ENCODE results near the gene PTPN18. TPM values are rescaled to one million over a fixed set of nuclear protein-coding genes. Genes with fewer than 3 reads are reported as not detected.

PTPN18 gene
- total and polyA plus RNA-seq, 2 donors, result 9.2 to 29.3 TPM

- Histone ChIP-seq H3K27ac (ENCODE audit: low read depth in 1 of 2, low read length in 1 of 2) (no peak overlapping the region), H3K27me3 (ENCODE audit: control insufficient read depth in 2 of 2, insufficient read depth in 1 of 2, low read length in 1 of 2) (peaks cover 0 to 2% of the 10 kb centered on the region in 2 donors), H3K4me1 (ENCODE audit: control insufficient read depth in 2 of 2, insufficient read depth in 2 of 2, low read length in 2 of 2) (peaks cover 4 to 10% of the 10 kb centered on the region in 2 donors), H3K36me3 (ENCODE audit: control insufficient read depth in 2 of 2, insufficient read depth in 2 of 2, low read length in 1 of 2) (peaks cover 17 to 20% of the 10 kb centered on the region in 2 donors), H3K4me3 (ENCODE audit: low read length in 2 of 2) (no peak overlapping the region), H3K9me3 (ENCODE audit: control insufficient read depth in 2 of 2, insufficient read depth in 1 of 2, low read length in 1 of 2) (no peaks in the 10 kb centered on the region)
- DNase-seq (ENCODE audit: low read depth in 6 of 9, low spot score in 9 of 9), result no peak
- 89% methylated on average over 8 of the region's 8 CpGs for WGBS
These were observed 18.0 kb upstream of the PTPN18 start for GRCh38 chr2:130337735-130338325.

GRCh38 chr2:130338793-130339345 is 17.0 kb upstream of the PTPN18 start:
- peaks cover 17 to 20% of the 10 kb centered on the region in 2 donors for H3K36me3 ChIP-seq (ENCODE audit: control insufficient read depth in 2 of 2, insufficient read depth in 2 of 2, low read length in 1 of 2)
- H3K4me1 ChIP-seq (ENCODE audit: control insufficient read depth in 2 of 2, insufficient read depth in 2 of 2, low read length in 2 of 2), result peaks cover 8 to 19% of the 10 kb centered on the region in 2 donors
- no peak for DNase-seq (ENCODE audit: low read depth in 6 of 9, low spot score in 9 of 9)
- WGBS, result 96% methylated on average over 12 of the region's 12 CpGs
- no peak overlapping the region for H3K4me3 ChIP-seq (ENCODE audit: low read length in 2 of 2)
- peaks cover 0 to 2% of the 10 kb centered on the region in 2 donors for H3K27me3 ChIP-seq (ENCODE audit: control insufficient read depth in 2 of 2, insufficient read depth in 1 of 2, low read length in 1 of 2)
- no peak overlapping the region for H3K27ac ChIP-seq (ENCODE audit: low read depth in 1 of 2, low read length in 1 of 2)
- H3K9me3 ChIP-seq (ENCODE audit: control insufficient read depth in 2 of 2, insufficient read depth in 1 of 2, low read length in 1 of 2), result no peaks in the 10 kb centered on the region

- Histone ChIP-seq H3K9me3 (ENCODE audit: control insufficient read depth in 2 of 2, insufficient read depth in 1 of 2, low read length in 1 of 2) (no peaks in the 10 kb centered on the region), H3K27ac (ENCODE audit: low read depth in 1 of 2, low read length in 1 of 2) (no peak overlapping the region), H3K27me3 (ENCODE audit: control insufficient read depth in 2 of 2, insufficient read depth in 1 of 2, low read length in 1 of 2) (peaks cover 0 to 2% of the 10 kb centered on the region in 2 donors), H3K4me1 (ENCODE audit: control insufficient read depth in 2 of 2, insufficient read depth in 2 of 2, low read length in 2 of 2) (peaks cover 8 to 19% of the 10 kb centered on the region in 2 donors), H3K36me3 (ENCODE audit: control insufficient read depth in 2 of 2, insufficient read depth in 2 of 2, low read length in 1 of 2) (peaks cover 25 to 29% of the 10 kb centered on the region in 2 donors), H3K4me3 (ENCODE audit: low read length in 2 of 2) (no peak overlapping the region)
- no peak for DNase-seq (ENCODE audit: low read depth in 6 of 9, low spot score in 9 of 9)
- WGBS, result 97% methylated on average over 10 of the region's 10 CpGs
These were observed 15.7 kb upstream of the PTPN18 start for GRCh38 chr2:130339885-130340745.

- no peaks in the 10 kb centered on the region for H3K9me3 ChIP-seq (ENCODE audit: control insufficient read depth in 2 of 2, insufficient read depth in 1 of 2, low read length in 1 of 2)
- H3K27me3 ChIP-seq (ENCODE audit: control insufficient read depth in 2 of 2, insufficient read depth in 1 of 2, low read length in 1 of 2), result no peaks in the 10 kb centered on the region
- peak overlapping the region; percentile 93 to 96 for H3K27ac ChIP-seq (ENCODE audit: low read depth in 1 of 2, low read length in 1 of 2)
- peaks cover 40 to 43% of the 10 kb centered on the region in 2 donors for H3K36me3 ChIP-seq (ENCODE audit: control insufficient read depth in 2 of 2, insufficient read depth in 2 of 2, low read length in 1 of 2)
- peak overlapping the region; percentile 76 to 89 for H3K4me3 ChIP-seq (ENCODE audit: low read length in 2 of 2)
- H3K4me1 ChIP-seq (ENCODE audit: control insufficient read depth in 2 of 2, insufficient read depth in 2 of 2, low read length in 2 of 2), result peaks cover 8 to 19% of the 10 kb centered on the region in 2 donors
- DNase-seq (ENCODE audit: low read depth in 6 of 9, low spot score in 9 of 9), result peak in 2 of 9 donors; percentile 5 to 17
- 2% methylated on average over 24 of the region's 24 CpGs for WGBS
These were observed 14.3 kb upstream of the PTPN18 start for GRCh38 chr2:130341562-130342019.

GRCh38 chr2:130342020-130342532 is 13.8 kb upstream of the PTPN18 start:
- Histone ChIP-seq H3K27me3 (ENCODE audit: control insufficient read depth in 2 of 2, insufficient read depth in 1 of 2, low read length in 1 of 2) (no peaks in the 10 kb centered on the region), H3K27ac (ENCODE audit: low read depth in 1 of 2, low read length in 1 of 2) (peak overlapping the region; percentile 93 to 96), H3K4me1 (ENCODE audit: control insufficient read depth in 2 of 2, insufficient read depth in 2 of 2, low read length in 2 of 2) (peaks cover 8 to 18% of the 10 kb centered on the region in 2 donors), H3K4me3 (ENCODE audit: low read length in 2 of 2) (peak overlapping the region; percentile 76 to 89), H3K9me3 (ENCODE audit: control insufficient read depth in 2 of 2, insufficient read depth in 1 of 2, low read length in 1 of 2) (no peaks in the 10 kb centered on the region), H3K36me3 (ENCODE audit: control insufficient read depth in 2 of 2, insufficient read depth in 2 of 2, low read length in 1 of 2) (peaks cover 45 to 46% of the 10 kb centered on the region in 2 donors)
- WGBS, result under 1% methylated on average over 24 of the region's 24 CpGs
- peak; percentile 67 to 95 (median 85) for DNase-seq (ENCODE audit: low read depth in 6 of 9, low spot score in 9 of 9)

GRCh38 chr2:130342533-130343275 is 13.2 kb upstream of the PTPN18 start, which contains the start of gene IMP4:
TSS of gene IMP4 (plus strand) at chr2:130342897. CDS start at chr2:130342933, 36 bp downstream.
- Histone ChIP-seq H3K9me3 (ENCODE audit: control insufficient read depth in 2 of 2, insufficient read depth in 1 of 2, low read length in 1 of 2) (no peaks in the 10 kb centered on the region), H3K4me3 (ENCODE audit: low read length in 2 of 2) (peak within 1 kb of the TSS; percentile 76 to 89), H3K27ac (ENCODE audit: low read depth in 1 of 2, low read length in 1 of 2) (peak within 1 kb of the TSS; percentile 93 to 96), H3K36me3 (ENCODE audit: control insufficient read depth in 2 of 2, insufficient read depth in 2 of 2, low read length in 1 of 2) (peaks cover 50 to 51% of the 10 kb centered on the region in 2 donors), H3K4me1 (ENCODE audit: control insufficient read depth in 2 of 2, insufficient read depth in 2 of 2, low read length in 2 of 2) (peaks cover 8 to 12% of the 10 kb centered on the region in 2 donors), H3K27me3 (ENCODE audit: control insufficient read depth in 2 of 2, insufficient read depth in 1 of 2, low read length in 1 of 2) (no peaks in the 10 kb centered on the region)
- DNase-seq (ENCODE audit: low read depth in 6 of 9, low spot score in 9 of 9), result peak; percentile 94 to 99 (median 98)
- under 1% methylated on average over 60 of the region's 60 CpGs for WGBS

- 98% methylated on average over 4 of the region's 4 CpGs for WGBS
- no peak overlapping the region for H3K27ac ChIP-seq (ENCODE audit: low read depth in 1 of 2, low read length in 1 of 2)
- H3K36me3 ChIP-seq (ENCODE audit: control insufficient read depth in 2 of 2, insufficient read depth in 2 of 2, low read length in 1 of 2), result peaks cover 47 to 49% of the 10 kb centered on the region in 2 donors
- peaks cover 8 to 11% of the 10 kb centered on the region in 2 donors for H3K4me1 ChIP-seq (ENCODE audit: control insufficient read depth in 2 of 2, insufficient read depth in 2 of 2, low read length in 2 of 2)
- no peak for DNase-seq (ENCODE audit: low read depth in 6 of 9, low spot score in 9 of 9)
- no peaks in the 10 kb centered on the region for H3K27me3 ChIP-seq (ENCODE audit: control insufficient read depth in 2 of 2, insufficient read depth in 1 of 2, low read length in 1 of 2)
- no peak overlapping the region for H3K4me3 ChIP-seq (ENCODE audit: low read length in 2 of 2)
- H3K9me3 ChIP-seq (ENCODE audit: control insufficient read depth in 2 of 2, insufficient read depth in 1 of 2, low read length in 1 of 2), result no peaks in the 10 kb centered on the region
These were observed 11.3 kb upstream of the PTPN18 start for GRCh38 chr2:130344578-130344977.

- Histone ChIP-seq H3K27me3 (ENCODE audit: control insufficient read depth in 2 of 2, insufficient read depth in 1 of 2, low read length in 1 of 2) (no peaks in the 10 kb centered on the region), H3K4me3 (ENCODE audit: low read length in 2 of 2) (no peak overlapping the region), H3K9me3 (ENCODE audit: control insufficient read depth in 2 of 2, insufficient read depth in 1 of 2, low read length in 1 of 2) (no peaks in the 10 kb centered on the region), H3K36me3 (ENCODE audit: control insufficient read depth in 2 of 2, insufficient read depth in 2 of 2, low read length in 1 of 2) (peaks cover 46% of the 10 kb centered on the region in 2 donors), H3K27ac (ENCODE audit: low read depth in 1 of 2, low read length in 1 of 2) (no peak overlapping the region), H3K4me1 (ENCODE audit: control insufficient read depth in 2 of 2, insufficient read depth in 2 of 2, low read length in 2 of 2) (peaks cover 8 to 11% of the 10 kb centered on the region in 2 donors)
- WGBS, result 97% methylated on average over 13 of the region's 13 CpGs
- DNase-seq (ENCODE audit: low read depth in 6 of 9, low spot score in 9 of 9), result no peak
These were observed 10.8 kb upstream of the PTPN18 start for GRCh38 chr2:130345091-130345490.

All from thymus (tissue), 11 donors.